HL-60 (cell line): ENCODE data around the gene FBXO17.
"Not testable (repeated sequence)": the region's sequence is repeated elsewhere in the genome, so short reads cannot be mapped to it uniquely, and the experiment has no call there.

Experiments used
- DNase-seq, 2 experiments: peaks; one replicate each; pipeline ENCODE4 v3.0.0-alpha.2; 2010 to 2020; ENCODE audit warnings: low read depth in 1 of 2, low spot score in 1 of 2
- H3K27ac ChIP-seq: fragments of 250-450 bp; sonication (Bioruptor Pico); replicated peaks from 2 replicates; pipeline ENCODE4 v1.5.1; 2020; ENCODE audit warnings: mild to moderate bottlenecking, moderate library complexity
- H3K27me3 ChIP-seq: fragments of 250-450 bp; sonication (Bioruptor Pico); 2 replicates; pipeline ENCODE4 v1.5.1; 2021; ENCODE audit warnings: mild to moderate bottlenecking, moderate library complexity; ENCODE audit not compliant: insufficient read depth, poor library complexity, severe bottlenecking
- H3K4me3 ChIP-seq: replicated peaks from 2 replicates; pipeline ENCODE4 v1.5.1; 2011; ENCODE audit warnings: mild to moderate bottlenecking, control low read depth, low read length; ENCODE audit not compliant: insufficient read depth
- GABPA ChIP-seq: IDR thresholded peaks from 2 replicates; pipeline ENCODE4 v1.6.1; 2012; ENCODE audit warnings: low read depth
- POLR2AphosphoS5 ChIP-seq: IDR thresholded peaks from 2 replicates; pipeline ENCODE4 v1.6.1; 2012; ENCODE audit warnings: low read depth
- SPI1 ChIP-seq: IDR thresholded peaks from 2 replicates; pipeline ENCODE4 v1.6.1; 2012; ENCODE audit warnings: low read depth, mild to moderate bottlenecking, borderline replicate concordance
- TF ChIP-seq, protein P1 (sequence below): IDR thresholded peaks from one replicate; pipeline ENCODE4 v1.5.1; 2011; ENCODE audit warnings: low read length, control low read depth, inconsistent platforms; ENCODE audit not compliant: insufficient read depth
- TF ChIP-seq, protein P2 (sequence below): IDR thresholded peaks from 2 replicates; pipeline ENCODE4 v1.6.1; 2012; ENCODE audit warnings: low read depth; ENCODE audit not compliant: insufficient replicate concordance

FBXO17 gene

DNA sequence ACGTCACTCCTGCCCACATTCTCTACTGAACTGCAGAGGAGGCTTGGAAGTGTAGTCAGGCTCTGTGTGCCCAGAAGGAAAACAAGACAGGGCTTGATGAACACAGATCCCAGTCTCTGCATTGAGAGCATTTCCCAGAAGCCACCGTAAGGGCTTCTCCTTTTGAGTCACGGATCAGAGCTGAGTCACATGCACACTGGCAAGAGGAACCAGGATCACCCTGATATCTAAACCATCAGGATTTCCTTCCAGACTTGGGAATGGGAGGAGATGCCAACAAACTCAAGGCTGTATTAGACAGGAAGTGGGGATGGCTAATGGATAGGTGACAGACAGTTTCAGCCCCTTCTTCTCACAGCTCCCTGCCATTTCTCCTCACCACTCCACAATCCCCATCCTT lies 17.7 kb upstream of the FBXO17 start:
- TF ChIP-seq POLR2AphosphoS5 (no peak), GABPA (no peak), SPI1 (no peak)
- TF ChIP-seq, protein P1, sequence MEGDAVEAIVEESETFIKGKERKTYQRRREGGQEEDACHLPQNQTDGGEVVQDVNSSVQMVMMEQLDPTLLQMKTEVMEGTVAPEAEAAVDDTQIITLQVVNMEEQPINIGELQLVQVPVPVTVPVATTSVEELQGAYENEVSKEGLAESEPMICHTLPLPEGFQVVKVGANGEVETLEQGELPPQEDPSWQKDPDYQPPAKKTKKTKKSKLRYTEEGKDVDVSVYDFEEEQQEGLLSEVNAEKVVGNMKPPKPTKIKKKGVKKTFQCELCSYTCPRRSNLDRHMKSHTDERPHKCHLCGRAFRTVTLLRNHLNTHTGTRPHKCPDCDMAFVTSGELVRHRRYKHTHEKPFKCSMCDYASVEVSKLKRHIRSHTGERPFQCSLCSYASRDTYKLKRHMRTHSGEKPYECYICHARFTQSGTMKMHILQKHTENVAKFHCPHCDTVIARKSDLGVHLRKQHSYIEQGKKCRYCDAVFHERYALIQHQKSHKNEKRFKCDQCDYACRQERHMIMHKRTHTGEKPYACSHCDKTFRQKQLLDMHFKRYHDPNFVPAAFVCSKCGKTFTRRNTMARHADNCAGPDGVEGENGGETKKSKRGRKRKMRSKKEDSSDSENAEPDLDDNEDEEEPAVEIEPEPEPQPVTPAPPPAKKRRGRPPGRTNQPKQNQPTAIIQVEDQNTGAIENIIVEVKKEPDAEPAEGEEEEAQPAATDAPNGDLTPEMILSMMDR, result no peak
- TF ChIP-seq, protein P2, sequence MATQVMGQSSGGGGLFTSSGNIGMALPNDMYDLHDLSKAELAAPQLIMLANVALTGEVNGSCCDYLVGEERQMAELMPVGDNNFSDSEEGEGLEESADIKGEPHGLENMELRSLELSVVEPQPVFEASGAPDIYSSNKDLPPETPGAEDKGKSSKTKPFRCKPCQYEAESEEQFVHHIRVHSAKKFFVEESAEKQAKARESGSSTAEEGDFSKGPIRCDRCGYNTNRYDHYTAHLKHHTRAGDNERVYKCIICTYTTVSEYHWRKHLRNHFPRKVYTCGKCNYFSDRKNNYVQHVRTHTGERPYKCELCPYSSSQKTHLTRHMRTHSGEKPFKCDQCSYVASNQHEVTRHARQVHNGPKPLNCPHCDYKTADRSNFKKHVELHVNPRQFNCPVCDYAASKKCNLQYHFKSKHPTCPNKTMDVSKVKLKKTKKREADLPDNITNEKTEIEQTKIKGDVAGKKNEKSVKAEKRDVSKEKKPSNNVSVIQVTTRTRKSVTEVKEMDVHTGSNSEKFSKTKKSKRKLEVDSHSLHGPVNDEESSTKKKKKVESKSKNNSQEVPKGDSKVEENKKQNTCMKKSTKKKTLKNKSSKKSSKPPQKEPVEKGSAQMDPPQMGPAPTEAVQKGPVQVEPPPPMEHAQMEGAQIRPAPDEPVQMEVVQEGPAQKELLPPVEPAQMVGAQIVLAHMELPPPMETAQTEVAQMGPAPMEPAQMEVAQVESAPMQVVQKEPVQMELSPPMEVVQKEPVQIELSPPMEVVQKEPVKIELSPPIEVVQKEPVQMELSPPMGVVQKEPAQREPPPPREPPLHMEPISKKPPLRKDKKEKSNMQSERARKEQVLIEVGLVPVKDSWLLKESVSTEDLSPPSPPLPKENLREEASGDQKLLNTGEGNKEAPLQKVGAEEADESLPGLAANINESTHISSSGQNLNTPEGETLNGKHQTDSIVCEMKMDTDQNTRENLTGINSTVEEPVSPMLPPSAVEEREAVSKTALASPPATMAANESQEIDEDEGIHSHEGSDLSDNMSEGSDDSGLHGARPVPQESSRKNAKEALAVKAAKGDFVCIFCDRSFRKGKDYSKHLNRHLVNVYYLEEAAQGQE, result no peak
- Histone ChIP-seq H3K4me3 (no peak overlapping the region), H3K27ac (no peak overlapping the region), H3K27me3 (no peaks in the 10 kb centered on the region)
- DNase-seq, result no peak

DNA sequence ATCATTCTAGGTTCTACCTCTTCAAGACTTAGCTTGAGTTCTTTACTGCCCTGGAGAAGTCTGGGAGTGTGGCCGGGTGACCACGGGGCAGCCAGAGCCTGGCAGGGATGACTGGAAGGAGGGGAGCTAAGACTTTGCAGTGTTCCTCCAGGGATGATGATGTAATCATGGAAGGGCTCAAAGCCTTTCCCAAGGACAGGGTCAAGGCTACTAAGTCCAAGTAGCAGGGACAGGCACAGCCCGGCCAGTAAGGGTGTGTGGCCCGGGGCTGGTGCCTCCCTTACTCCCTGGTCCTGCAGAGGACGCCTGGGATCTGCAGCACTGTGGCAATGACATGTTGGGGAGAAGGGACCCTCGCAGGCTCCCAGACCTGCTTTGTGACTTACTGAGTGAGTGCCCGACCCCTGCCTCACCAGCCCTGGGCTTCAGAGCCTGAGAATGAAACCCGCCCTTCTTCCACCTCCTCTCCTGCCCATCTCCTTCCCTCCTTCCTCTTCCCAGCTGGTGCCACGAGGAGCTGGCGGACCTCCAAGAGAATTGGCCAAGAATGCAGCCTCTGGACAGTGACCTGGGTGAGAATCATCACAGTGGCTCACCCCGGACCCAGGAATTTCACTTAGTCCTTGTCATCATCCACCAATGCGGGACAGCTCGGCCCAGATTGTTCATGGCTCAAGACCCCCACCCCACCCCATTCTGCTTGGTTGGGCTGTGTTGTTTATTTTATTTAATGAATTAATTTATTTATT lies 15.6 kb upstream of the FBXO17 start:
- TF ChIP-seq, protein P1, result no peak
- TF ChIP-seq GABPA, result no peak
- TF ChIP-seq POLR2AphosphoS5, result no peak
- TF ChIP-seq, protein P2, result no peak
- no peak for TF ChIP-seq SPI1
- Histone ChIP-seq H3K4me3 (no peak overlapping the region), H3K27ac (no peak overlapping the region)

DNA sequence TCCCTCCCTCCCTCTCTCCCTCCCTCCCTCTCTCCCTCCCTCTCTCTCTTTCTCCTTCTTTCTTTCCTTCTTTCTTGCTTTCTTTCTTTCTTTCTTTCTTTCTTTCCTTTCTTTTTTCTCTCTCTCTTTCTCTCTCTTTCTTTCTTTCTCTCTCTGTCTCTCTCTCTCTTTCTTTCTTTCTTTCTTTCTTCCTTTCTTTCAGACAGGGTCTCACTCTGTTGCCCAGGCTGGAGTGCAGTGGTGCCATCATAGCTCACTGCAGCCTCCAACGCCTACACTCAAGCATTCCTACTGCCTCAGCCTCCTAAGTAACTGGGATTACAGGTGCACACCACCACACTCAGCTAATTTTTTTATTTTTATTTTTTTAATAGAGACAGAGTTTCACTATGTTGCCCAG lies 14.1 kb upstream of the FBXO17 start:
- not testable (repeated sequence) for H3K27me3 ChIP-seq, H3K27ac ChIP-seq, H3K4me3 ChIP-seq, DNase-seq

More for the DNA sequence above, 15.6 kb upstream of the FBXO17 start:
- H3K27me3 ChIP-seq, result no peaks in the 10 kb centered on the region
- no peak for DNase-seq

DNA sequence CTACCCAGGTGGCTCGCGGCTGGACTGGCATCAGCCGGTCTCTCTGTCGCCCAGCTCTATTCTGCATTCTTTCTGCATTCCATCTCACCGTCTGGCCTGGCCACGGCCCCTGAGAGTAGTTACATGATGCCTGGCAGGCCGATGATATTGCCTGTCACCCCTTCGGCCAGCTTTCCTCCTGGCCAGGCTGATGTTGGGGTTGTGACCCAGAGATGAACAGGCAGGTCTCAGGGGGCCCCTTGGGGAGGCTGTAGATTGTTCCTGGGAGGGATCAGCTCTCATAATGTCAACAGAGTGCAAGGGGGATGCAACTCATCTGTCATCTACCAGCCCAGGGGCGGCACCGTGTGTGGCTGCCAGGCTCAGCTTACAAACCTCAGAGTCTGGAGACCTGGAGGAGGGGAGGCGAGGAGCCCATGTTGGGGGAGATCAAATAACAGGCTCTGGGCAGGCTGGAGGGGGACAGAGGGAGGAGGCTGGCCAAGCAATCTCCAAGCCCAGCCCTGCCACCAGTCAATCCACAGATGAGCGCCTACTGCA lies 13.6 kb upstream of the FBXO17 start:
- no peak for TF ChIP-seq POLR2AphosphoS5
- TF ChIP-seq, protein P1, result no peak
- TF ChIP-seq, protein P2, result no peak
- no peak for TF ChIP-seq SPI1
- no peak for TF ChIP-seq GABPA
- no peak overlapping the region for H3K27ac ChIP-seq
- no peak overlapping the region for H3K4me3 ChIP-seq
- H3K27me3 ChIP-seq, result no peaks in the 10 kb centered on the region
- DNase-seq, result no peak

DNA sequence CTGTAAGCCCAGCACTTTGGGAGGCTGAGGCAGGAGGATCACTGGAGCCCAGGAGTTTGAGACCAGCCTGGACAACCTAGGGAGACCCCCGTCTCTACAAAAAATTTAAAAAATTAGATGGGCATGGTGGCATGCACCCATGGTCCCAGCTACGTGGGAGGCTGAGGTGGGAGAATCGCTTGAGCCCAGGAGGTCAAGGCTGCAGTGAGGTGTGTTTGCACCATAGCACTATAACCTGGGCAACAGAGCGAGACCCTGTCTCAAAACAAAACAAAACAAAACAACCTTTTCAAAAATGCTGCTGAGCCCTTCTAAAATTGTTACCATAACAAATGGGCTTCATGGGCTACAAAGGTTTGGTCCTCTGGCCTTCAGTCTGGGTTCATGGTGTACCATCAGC lies 13.1 kb upstream of the FBXO17 start:
- H3K27ac ChIP-seq, H3K27me3 ChIP-seq, H3K4me3 ChIP-seq, DNase-seq: not testable (repeated sequence)
